Astrocyte (in vitro differentiated cells and primary cell): Measurements from ENCODE around the gene NRF1.

ENCODE experiments used
- CTCF ChIP-seq: IDR thresholded peaks from 2 replicates; pipeline ENCODE4 v1.5.1; 2011; ENCODE audit warnings: low read depth, mild to moderate bottlenecking, inconsistent platforms, low read length, moderate library complexity; ENCODE audit not compliant: insufficient read depth
- EZH2 ChIP-seq: IDR thresholded peaks from 2 replicates; pipeline ENCODE4 v1.6.1; 2012; ENCODE audit warnings: mild to moderate bottlenecking, low read length, inconsistent platforms; ENCODE audit not compliant: insufficient read depth

- no peak for TF ChIP-seq CTCF
- no peak for TF ChIP-seq EZH2
These were observed 192.1 kb downstream of the NRF1 start for GRCh38 chr7:129803546-129804081.
